ENCODE data around the gene CARD19. TPM values are rescaled to one million over a fixed set of nuclear protein-coding genes. Genes with fewer than 3 reads are reported as not detected.

The CARD19 gene
- total and polyA plus RNA-seq, 9 of the 15 experiments (the other 6 are each of a cell fraction or from before 2014, with no cell fraction given): 0.90 to 34.9 (median 14.6) TPM

DNA sequence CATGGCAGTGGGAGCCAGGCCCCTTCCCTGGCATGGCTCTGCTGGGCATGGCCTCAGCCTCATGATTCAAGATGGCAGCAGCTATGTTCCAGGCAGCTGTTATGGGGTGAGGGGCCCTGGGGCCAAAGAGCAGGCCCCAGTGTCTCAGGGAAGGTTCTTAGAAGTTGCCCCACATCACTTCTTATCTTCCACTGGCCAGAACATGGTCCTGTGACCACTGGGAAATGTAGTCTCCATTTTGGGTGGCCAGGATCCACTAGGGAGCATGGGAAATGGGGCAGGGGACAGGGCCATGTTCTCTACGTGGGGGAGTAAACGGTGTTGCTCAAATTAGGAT lies 19.3 kb upstream of the CARD19 start (continued):
- TF ChIP-seq SAFB2 (IDR thresholded peaks at IDR 0.05; ENCODE audit: borderline replicate concordance, low read depth, low read length, severe bottlenecking) (no peak), BRCA1 (IDR thresholded peaks at IDR 0.05) (no peak), BRCA1 (CRISPR knock-in tag; IDR thresholded peaks at IDR 0.05) (no peak), ZBTB1 (CRISPR knock-in tag; IDR thresholded peaks at IDR 0.05; ENCODE audit: borderline replicate concordance, low read depth) (no peak), NFYB (IDR thresholded peaks at IDR 0.05; ENCODE audit: extremely low read depth, insufficient read length) (no peak), SMC3 (conservative IDR thresholded peaks at IDR 0.05; ENCODE audit: insufficient read depth, low read depth, low read length) (no peak), TGIF2 (CRISPR knock-in tag; IDR thresholded peaks at IDR 0.05) (no peak), PTRF (tag; IDR thresholded peaks at IDR 0.05) (no peak), HCFC1 (IDR thresholded peaks at IDR 0.05; ENCODE audit: low read depth, low read length) (peak; percentile 65), E2F8 (IDR thresholded peaks at IDR 0.05; ENCODE audit: low read depth, partially characterized antibody) (no peak), AFF1 (IDR thresholded peaks at IDR 0.05; ENCODE audit: low read depth in 1 of 2, partially characterized antibody in 2 of 2) (peak in 1 of 2 experiments; percentile 57), ETV1 (tag; conservative IDR thresholded peaks at IDR 0.05; ENCODE audit: low read depth) (no peak), ZNF583 (CRISPR knock-in tag; IDR thresholded peaks at IDR 0.05) (0 out of 2 replicates have a peak, but pooled peaks have one; percentile 51), CXXC5 (CRISPR knock-in tag; IDR thresholded peaks at IDR 0.05) (peak; percentile 36; the same call in 1 of the 2 replicates), NR4A1 (CRISPR knock-in tag; IDR thresholded peaks at IDR 0.05) (no peak), NR4A1 (tag; IDR thresholded peaks at IDR 0.05) (peak; percentile 80), ZNF41 (CRISPR knock-in tag; conservative IDR thresholded peaks at IDR 0.05) (peak; percentile 51; the same call in 1 of the 2 replicates), SMAD4 (CRISPR knock-in tag; conservative IDR thresholded peaks at IDR 0.05) (peak; percentile 28; the same call in 1 of the 2 replicates), ZFP1 (CRISPR knock-in tag; IDR thresholded peaks at IDR 0.05) (no peak)
- TF ChIP-seq, protein P1, sequence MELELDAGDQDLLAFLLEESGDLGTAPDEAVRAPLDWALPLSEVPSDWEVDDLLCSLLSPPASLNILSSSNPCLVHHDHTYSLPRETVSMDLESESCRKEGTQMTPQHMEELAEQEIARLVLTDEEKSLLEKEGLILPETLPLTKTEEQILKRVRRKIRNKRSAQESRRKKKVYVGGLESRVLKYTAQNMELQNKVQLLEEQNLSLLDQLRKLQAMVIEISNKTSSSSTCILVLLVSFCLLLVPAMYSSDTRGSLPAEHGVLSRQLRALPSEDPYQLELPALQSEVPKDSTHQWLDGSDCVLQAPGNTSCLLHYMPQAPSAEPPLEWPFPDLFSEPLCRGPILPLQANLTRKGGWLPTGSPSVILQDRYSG (tag; conservative IDR thresholded peaks at IDR 0.05; ENCODE audit: low read depth): 0 out of 2 replicates have a peak, but pooled peaks have one; percentile 22
- TF ChIP-seq, protein P2, sequence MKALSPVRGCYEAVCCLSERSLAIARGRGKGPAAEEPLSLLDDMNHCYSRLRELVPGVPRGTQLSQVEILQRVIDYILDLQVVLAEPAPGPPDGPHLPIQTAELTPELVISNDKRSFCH (CRISPR knock-in tag; IDR thresholded peaks at IDR 0.05): no peak
- TF ChIP-seq, protein P2 (tag; IDR thresholded peaks at IDR 0.05): 0 out of 2 replicates have a peak, but pooled peaks have one; percentile 33

Measured in K562 (cell line).